ELR (cell line): Measurements from ENCODE around the gene PRR3.
A peak's percentile ranks its signal among the peaks of the same experiment; 100 is the strongest.

Experiments used
- DNase-seq: peaks from one replicate; pipeline ENCODE4 v3.0.0-alpha.2; 2015; ENCODE audit warnings: low read depth

Gene PRR3

GRCh38 chr6:30571762-30572082 lies 14.6 kb downstream of the PRR3 start:
- DNase-seq, result no peak

- no peak for DNase-seq
These were observed 15.1 kb downstream of the PRR3 start for GRCh38 chr6:30572148-30572547.

GRCh38 chr6:30573113-30573512 lies 16.0 kb downstream of the PRR3 start:
- DNase-seq, result no peak

GRCh38 chr6:30578051-30578450 lies 21.0 kb downstream of the PRR3 start:
- no peak for DNase-seq

- no peak for DNase-seq
These were observed 26.8 kb downstream of the PRR3 start for GRCh38 chr6:30583921-30584320.

- DNase-seq, result no peak
These were observed 32.8 kb downstream of the PRR3 start for GRCh38 chr6:30589754-30590358.

GRCh38 chr6:30590509-30590908 lies 33.4 kb downstream of the PRR3 start:
- no peak for DNase-seq

GRCh38 chr6:30591008-30591407 lies 33.9 kb downstream of the PRR3 start:
- DNase-seq, result no peak

- DNase-seq, result no peak
These were observed 35.2 kb downstream of the PRR3 start for GRCh38 chr6:30592287-30592686.

GRCh38 chr6:30597315-30598144 lies 40.4 kb downstream of the PRR3 start:
- peak; percentile 88 for DNase-seq

GRCh38 chr6:30598912-30599624 lies 42.0 kb downstream of the PRR3 start:
- DNase-seq, result no peak

GRCh38 chr6:30599625-30600324 lies 42.7 kb downstream of the PRR3 start:
- DNase-seq, result no peak

GRCh38 chr6:30600451-30600961 lies 43.4 kb downstream of the PRR3 start:
- no peak for DNase-seq

- DNase-seq, result no peak
These were observed 44.3 kb downstream of the PRR3 start for GRCh38 chr6:30601436-30601814.

- no peak for DNase-seq
These were observed 44.9 kb downstream of the PRR3 start for GRCh38 chr6:30601815-30602641.

GRCh38 chr6:30603961-30604360 lies 46.9 kb downstream of the PRR3 start:
- DNase-seq, result no peak

- DNase-seq, result no peak
These were observed 53.0 kb downstream of the PRR3 start for GRCh38 chr6:30610065-30610464.

- no peak for DNase-seq
These were observed 54.2 kb downstream of the PRR3 start for GRCh38 chr6:30611150-30611855.

GRCh38 chr6:30611856-30612194 lies 54.7 kb downstream of the PRR3 start:
- no peak for DNase-seq

- peak; percentile 61 for DNase-seq
These were observed 55.1 kb downstream of the PRR3 start for GRCh38 chr6:30612213-30612612.

GRCh38 chr6:30612687-30613248 lies 55.7 kb downstream of the PRR3 start:
- DNase-seq, result peak; percentile 50
